ENCODE results near the gene EDEM1.

EDEM1 gene

GRCh38 chr3:5201536-5201935 is 14.0 kb downstream of the EDEM1 start:
- DNase-seq, result no peak

- no peak for DNase-seq
Observed at GRCh38 chr3:5202222-5202621, 14.7 kb downstream of the EDEM1 start.

- DNase-seq, result no peak
Observed at GRCh38 chr3:5205165-5205941, 17.8 kb downstream of the EDEM1 start.

GRCh38 chr3:5210926-5211325 is 23.4 kb downstream of the EDEM1 start:
- DNase-seq, result no peak

GRCh38 chr3:5212628-5213573 is 25.4 kb downstream of the EDEM1 start:
- DNase-seq, result no peak

- DNase-seq, result no peak
Observed at GRCh38 chr3:5213574-5213966, 26.1 kb downstream of the EDEM1 start.

GRCh38 chr3:5214352-5214751 is 26.8 kb downstream of the EDEM1 start:
- no peak for DNase-seq

GRCh38 chr3:5217824-5218595 is 30.5 kb downstream of the EDEM1 start:
- DNase-seq, result no peak

- no peak for DNase-seq
Observed at GRCh38 chr3:5218815-5219214, 31.3 kb downstream of the EDEM1 start.

GRCh38 chr3:5219216-5219615 is 31.7 kb downstream of the EDEM1 start:
- no peak for DNase-seq

- no peak for DNase-seq
Observed at GRCh38 chr3:5220193-5220592, 32.7 kb downstream of the EDEM1 start.

- no peak for DNase-seq
Observed at GRCh38 chr3:5220667-5221431, 33.3 kb downstream of the EDEM1 start.

GRCh38 chr3:5221701-5222100 is 34.2 kb downstream of the EDEM1 start:
- no peak for DNase-seq

- DNase-seq, result no peak
Observed at GRCh38 chr3:5222283-5223005, 34.9 kb downstream of the EDEM1 start.

- DNase-seq, result peak; percentile 10
Observed at GRCh38 chr3:5226783-5227182, 39.3 kb downstream of the EDEM1 start.

GRCh38 chr3:5227812-5228211 is 40.3 kb downstream of the EDEM1 start:
- DNase-seq, result no peak

GRCh38 chr3:5229414-5229813 is 41.9 kb downstream of the EDEM1 start:
- no peak for DNase-seq

- DNase-seq, result no peak
Observed at GRCh38 chr3:5231074-5231473, 43.6 kb downstream of the EDEM1 start.

GRCh38 chr3:5231487-5231886 is 44.0 kb downstream of the EDEM1 start:
- DNase-seq, result no peak

- no peak for DNase-seq
Observed at GRCh38 chr3:5232570-5232969, 45.1 kb downstream of the EDEM1 start.

- DNase-seq, result no peak
Observed at GRCh38 chr3:5233026-5233425, 45.5 kb downstream of the EDEM1 start.

GRCh38 chr3:5235655-5236054 is 48.1 kb downstream of the EDEM1 start:
- no peak for DNase-seq
